ENCODE data around the gene LNPEP.

DNA sequence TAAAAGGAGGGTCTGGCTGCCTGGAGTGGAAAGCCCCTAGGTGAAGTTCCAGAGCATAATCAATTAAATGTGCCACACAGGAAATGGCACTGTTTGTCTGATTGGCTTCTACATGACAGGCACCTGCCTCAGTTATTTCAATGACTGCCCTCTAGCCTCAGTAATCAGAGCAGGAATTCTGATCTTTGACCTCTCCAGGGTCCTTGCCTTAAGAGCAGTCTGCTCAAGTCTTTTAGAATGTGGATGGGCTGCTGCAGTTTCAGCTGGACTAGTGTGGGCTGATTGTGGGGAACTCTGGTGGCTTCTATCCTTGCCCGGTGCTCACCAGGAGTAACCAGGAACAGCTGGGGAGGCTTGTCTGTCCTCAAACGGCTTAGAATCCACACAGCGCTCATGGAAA is 107.6 kb downstream of the LNPEP start:
- no peak for TF ChIP-seq CTCF (conservative IDR thresholded peaks at IDR 0.05)
- TF ChIP-seq EZH2 (IDR thresholded peaks at IDR 0.05; ENCODE audit: low read depth) = no peak
